Kidney epithelial cell (primary cell): ENCODE measurements around the gene ROGDI. TPM values are rescaled to one million over a fixed set of nuclear protein-coding genes. Genes with fewer than 3 reads are reported as not detected.

Source experiments
- DNase-seq: peaks from one replicate; pipeline ENCODE4 v3.0.0-alpha.2; 2010; ENCODE audit warnings: low read depth
- H3K27me3 ChIP-seq: 2 replicates; pipeline ENCODE4 v1.6.0; 2011; ENCODE audit warnings: low read length; ENCODE audit not compliant: control insufficient read depth, insufficient read depth
- H3K36me3 ChIP-seq: 2 replicates; pipeline ENCODE4 v1.5.1; 2011; ENCODE audit warnings: low read length; ENCODE audit not compliant: control insufficient read depth, insufficient read depth
- H3K4me3 ChIP-seq: 2 replicates; pipeline ENCODE4 v1.5.1; 2011; ENCODE audit warnings: low read depth, mild to moderate bottlenecking, control low read depth, low read length
- total RNA-seq: library from RNA; depleted of rRNA; stranded (reverse); fragments of >200 nt; gene quantifications from 2 replicates; pipeline ENCODE4 v1.2.3, GENCODE V29; 2015
- TF ChIP-seq, protein P1 (sequence below): IDR thresholded peaks from 2 replicates; pipeline ENCODE4 v1.5.1; 2011; ENCODE audit warnings: mild to moderate bottlenecking, moderate library complexity, low read length, control low read depth, inconsistent platforms; ENCODE audit not compliant: insufficient read depth, poor library complexity, severe bottlenecking

The ROGDI gene
- total RNA-seq, 1 donor from 2014 or later = 24.3 TPM

DNA sequence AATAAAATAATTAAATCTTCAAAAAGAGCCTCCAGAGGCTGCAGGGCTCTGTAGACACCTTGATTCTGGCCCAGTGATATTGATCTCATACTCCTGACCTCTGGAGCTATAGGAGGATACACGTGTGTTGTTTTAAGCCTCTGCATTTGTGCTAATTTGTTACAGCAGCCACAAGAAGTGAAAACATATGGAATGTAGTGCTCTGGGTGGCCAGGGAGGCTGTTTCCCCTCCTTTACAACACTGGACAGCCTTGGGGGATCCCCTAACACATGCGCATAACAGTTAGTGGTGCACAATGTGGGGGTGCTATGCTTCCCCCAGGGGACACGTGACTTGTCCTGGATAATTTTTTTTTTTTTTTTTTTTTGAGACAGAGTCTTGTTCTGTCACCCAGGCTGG is 30.8 kb downstream of the ROGDI start:
- no peak for DNase-seq
- TF ChIP-seq, protein P1, sequence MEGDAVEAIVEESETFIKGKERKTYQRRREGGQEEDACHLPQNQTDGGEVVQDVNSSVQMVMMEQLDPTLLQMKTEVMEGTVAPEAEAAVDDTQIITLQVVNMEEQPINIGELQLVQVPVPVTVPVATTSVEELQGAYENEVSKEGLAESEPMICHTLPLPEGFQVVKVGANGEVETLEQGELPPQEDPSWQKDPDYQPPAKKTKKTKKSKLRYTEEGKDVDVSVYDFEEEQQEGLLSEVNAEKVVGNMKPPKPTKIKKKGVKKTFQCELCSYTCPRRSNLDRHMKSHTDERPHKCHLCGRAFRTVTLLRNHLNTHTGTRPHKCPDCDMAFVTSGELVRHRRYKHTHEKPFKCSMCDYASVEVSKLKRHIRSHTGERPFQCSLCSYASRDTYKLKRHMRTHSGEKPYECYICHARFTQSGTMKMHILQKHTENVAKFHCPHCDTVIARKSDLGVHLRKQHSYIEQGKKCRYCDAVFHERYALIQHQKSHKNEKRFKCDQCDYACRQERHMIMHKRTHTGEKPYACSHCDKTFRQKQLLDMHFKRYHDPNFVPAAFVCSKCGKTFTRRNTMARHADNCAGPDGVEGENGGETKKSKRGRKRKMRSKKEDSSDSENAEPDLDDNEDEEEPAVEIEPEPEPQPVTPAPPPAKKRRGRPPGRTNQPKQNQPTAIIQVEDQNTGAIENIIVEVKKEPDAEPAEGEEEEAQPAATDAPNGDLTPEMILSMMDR = no peak
- H3K36me3 ChIP-seq = no peaks in the 10 kb centered on the region
- H3K27me3 ChIP-seq = no peaks in the 10 kb centered on the region
- H3K4me3 ChIP-seq = no peak overlapping the region

DNA sequence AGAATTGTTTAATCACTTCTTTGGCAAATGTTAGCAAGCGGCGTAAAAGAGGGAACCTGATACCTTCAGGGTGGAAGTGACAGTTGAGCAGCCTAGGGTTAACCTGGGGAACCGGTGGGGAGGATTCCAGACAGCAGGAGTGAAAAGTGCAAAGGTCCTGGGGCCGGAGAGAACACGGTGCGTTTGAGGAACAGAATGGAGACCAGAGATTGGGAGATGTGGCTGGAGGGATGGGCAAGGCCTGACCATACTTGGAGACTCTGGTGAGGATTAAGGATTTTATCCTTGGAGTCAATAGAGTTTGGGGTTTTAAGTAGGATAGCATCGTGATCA is 33.2 kb downstream of the ROGDI start:
- TF ChIP-seq, protein P1 = no peak
- DNase-seq = no peak
- Histone ChIP-seq H3K4me3 (no peak overlapping the region), H3K36me3 (peaks cover 2% of the 10 kb centered on the region), H3K27me3 (no peaks in the 10 kb centered on the region)

DNA sequence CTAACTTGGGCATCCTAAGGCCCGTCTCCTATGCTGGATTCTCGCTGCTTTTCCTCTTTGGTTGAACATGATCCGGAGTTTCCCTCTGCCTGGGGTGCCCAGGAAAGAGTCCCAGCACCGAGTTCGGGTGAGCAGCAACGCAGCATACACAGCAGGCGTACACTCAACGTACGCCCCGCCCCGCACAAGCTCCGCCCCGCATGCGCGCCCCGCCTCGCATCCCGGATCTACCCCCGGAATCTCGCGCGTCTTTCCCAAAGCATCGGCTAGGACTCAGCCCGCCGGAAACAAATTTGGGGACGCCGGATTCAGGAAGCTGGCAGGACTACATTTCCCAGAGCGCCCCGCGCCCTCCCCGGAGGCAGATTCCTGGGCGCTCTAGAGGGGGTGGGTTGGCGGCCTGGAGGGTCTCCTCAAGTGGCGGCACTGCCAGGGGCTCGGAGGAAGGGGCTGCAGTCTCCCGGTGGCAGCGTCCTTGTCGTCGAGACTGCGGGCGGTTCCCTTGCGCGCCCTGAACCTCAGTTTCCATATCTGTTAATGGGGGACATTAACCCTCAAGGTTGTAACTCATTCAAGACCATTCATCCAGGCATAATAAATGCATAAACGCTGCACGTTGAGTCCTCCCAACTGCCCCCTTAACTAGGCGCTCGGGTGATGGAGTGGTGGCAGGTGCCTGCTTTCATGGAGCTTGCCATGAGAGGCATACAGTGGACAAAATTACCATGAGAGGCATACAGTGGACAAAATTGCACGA is 33.7 kb downstream of the ROGDI start:
- H3K4me3 ChIP-seq = peak overlapping the region; percentile 53
- DNase-seq = peak; percentile 77
- TF ChIP-seq, protein P1 = no peak
- no peaks in the 10 kb centered on the region for H3K27me3 ChIP-seq
- peaks cover 2% of the 10 kb centered on the region for H3K36me3 ChIP-seq

DNA sequence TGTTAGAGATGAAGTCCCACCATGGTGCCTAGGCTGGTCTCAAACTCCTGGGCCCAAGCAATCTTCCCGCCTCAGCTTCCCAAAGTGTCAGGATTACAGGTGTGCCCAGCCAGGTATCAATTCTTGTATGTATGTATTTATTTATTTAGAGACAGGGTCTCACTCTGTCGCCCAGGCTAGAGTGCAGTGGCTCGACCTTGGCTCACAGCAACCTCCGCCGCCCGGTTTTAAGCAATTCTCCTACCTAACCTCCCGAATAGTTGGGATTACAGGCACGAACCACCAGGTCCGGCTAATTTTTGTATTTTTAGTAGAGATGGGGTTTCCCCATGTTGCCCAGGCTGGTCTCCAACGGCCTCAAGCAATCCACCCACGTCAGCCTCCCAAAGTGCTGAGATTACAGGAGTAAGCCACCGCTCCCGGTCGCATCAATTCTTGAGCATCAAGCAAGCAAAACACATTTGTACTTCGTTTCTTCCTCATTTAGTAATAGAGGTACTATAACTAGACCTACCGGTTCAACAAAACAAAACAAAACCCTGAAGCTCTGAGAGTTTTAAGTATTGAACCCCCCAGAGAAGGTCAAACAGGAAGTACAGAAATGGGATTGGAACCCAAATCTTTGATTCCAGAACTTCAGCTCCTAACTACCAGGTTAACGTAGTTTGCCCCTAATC is 34.4 kb downstream of the ROGDI start:
- DNase-seq = no peak
- Histone ChIP-seq H3K36me3 (peaks cover 4% of the 10 kb centered on the region), H3K4me3 (peak overlapping the region; percentile 53), H3K27me3 (no peaks in the 10 kb centered on the region)
- TF ChIP-seq, protein P1 = no peak

DNA sequence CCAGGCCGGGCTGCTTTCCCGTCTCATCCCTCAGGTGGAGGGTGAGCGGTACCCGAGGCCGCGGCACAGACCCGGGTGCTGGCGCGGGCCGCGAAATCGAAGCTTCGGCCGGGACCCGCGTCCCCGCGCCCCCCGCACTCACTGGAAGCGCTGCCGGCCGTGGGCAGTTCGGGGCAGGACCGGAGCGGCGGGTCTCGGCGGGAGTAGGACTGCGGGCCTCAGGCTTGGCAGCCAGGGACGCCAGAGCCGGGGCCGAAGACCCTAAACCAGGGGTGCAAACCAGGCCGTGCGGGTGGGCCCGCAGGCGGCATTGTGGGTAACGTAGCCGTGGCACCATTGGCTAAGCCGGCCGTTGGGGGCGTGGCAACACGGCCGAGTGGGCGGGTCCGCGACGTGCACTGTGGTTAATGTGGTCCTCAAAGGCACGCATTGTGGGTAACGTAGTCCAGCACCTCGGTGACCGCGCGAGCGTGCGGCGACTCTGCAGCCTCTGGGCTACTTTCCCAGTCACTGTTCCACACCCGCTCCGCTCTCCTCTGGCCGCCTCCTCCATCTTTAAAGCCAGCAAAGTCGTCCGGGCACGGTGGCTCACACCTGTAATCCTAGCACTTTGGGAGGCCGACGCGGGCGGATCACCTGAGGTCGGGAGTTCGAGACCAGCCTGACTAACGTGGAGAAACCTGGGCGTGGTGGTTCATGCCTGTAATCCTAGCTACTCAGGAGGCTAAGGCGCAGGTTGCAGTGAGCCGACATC is 35.4 kb downstream of the ROGDI start, which contains the start of gene ZNF500:
TSS of gene ZNF500 (minus strand) at position 288 of the 754 bp plus-strand sequence. CDS start 1,184 bp downstream, outside the sequence.
- TF ChIP-seq, protein P1 = no peak
- peak within 1 kb of the TSS; percentile 75 for H3K4me3 ChIP-seq
- H3K27me3 ChIP-seq = no peaks in the 10 kb centered on the region
- peak; percentile 77 for DNase-seq
- H3K36me3 ChIP-seq = peaks cover 6% of the 10 kb centered on the region
